NCI-H1417 (cell line): ENCODE results near the gene PERM1.

Experiments used
- DNase-seq, 3 experiments: peaks; one replicate each; lab custom pipeline; 2025; lab: John Stamatoyannopoulos, UW

PERM1 gene

DNA sequence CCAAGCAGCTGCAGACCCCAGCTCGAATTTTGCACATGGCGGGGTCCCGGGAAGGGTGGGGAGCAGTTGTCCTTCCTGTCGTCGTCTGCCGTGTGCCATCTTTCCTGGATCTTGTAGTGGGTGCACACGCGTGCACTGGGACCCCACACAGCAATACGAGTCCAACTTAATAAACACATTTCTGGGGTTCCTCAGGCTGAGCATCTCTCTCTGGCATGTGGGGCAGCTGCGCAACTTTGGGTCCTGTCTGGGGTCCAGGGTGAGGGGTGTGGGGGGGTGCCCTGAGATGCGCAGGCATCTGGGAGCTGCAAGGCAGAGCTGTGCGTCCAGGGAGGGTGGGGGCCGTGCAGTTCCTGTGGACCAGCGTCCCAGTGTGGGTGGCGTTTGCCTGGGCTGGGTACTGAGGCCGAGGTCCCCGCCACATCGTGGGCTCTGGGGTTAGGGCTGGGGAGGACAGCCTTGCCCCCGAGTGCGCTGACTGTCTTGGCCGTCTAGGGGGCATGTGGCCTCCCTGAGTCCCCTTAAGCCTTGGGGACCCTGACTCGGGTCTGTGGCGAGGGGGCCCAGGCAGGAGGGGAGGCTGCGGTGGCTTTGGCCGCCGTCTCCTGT lies 16.3 kb downstream of the PERM1 start:
- no peak for DNase-seq

DNA sequence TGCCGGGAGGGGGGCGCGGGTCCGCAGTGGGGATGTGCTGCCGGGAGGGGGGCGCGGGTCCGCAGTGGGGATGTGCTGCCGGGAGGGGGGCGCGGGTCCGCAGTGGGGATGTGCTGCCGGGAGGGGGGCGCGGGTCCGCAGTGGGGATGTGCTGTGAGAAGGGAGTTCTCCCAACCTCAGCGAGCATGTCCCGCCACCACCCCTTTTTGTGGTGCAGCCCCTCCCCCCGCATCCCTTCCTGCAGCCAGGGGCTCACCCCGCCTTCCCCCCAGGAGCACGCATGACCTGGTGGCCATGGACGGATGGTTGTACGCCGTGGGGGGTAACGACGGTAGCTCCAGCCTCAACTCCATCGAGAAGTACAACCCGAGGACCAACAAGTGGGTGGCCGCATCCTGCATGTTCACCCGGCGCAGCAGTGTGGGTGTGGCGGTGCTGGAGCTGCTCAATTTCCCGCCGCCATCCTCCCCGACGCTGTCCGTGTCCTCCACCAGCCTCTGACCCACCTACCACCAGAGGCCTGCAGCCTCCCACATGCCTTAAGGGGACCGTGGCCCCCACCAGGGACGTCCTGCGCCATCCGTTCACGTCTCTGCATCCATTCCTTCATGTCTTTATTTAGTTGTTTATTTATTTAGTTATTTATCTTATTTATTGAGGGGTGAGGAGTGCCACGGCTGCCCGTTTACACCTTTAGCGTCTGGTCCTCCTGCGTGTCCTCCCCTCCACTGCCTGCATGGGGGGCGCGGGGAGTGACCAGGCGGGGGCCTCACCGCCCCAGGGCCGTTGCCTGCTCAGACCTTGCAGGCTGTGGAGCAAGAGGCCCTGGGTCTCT lies 17.0 kb downstream of the PERM1 start:
- DNase-seq = no peak

DNA sequence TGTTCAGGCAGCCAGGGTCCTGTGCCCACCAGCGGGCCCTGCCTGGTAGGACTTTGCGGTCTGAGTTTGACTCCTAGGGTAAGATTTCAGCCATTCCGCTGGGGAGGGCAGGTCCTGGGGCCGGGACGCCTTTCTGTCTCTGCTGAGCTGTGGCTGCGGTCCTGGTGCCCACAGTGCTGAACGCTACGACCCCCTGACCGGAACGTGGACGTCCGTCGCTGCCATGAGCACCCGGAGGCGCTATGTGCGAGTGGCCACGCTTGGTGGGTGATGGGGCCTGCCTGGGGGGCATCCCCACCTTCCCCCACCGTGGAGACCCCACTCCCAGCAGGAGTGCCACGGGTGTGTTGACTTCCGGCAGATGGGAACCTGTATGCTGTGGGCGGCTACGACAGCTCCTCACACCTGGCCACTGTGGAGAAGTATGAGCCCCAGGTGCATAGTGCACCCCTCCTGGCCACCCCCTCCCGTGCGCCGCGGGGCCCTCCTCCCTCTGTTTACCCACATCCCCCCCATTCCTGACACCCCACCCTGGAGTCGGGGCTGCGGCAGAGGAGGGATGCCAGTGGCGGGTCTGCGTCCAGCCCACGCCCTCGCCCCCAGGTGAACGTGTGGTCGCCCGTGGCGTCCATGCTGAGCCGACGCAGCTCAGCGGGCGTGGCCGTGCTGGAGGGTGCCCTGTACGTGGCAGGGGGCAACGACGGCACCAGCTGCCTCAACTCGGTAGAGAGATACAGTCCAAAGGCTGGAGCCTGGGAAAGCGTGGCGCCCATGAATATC lies 18.0 kb downstream of the PERM1 start:
- DNase-seq = no peak

DNA sequence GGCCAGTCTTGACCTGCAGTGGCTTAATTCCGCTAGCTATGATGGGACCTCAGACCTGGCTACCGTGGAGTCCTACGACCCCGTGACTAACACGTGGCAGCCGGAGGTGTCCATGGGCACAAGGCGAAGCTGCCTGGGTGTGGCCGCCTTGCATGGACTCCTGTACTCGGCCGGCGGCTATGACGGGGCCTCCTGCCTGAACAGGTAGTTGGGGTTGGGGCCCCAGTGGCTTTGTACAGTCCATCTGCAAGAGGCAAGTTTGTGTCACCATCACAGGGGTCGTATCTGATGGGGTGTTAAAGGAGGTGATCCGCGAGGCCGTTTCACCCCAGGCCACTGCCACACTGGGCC lies 18.6 kb downstream of the PERM1 start:
- DNase-seq = no peak

DNA sequence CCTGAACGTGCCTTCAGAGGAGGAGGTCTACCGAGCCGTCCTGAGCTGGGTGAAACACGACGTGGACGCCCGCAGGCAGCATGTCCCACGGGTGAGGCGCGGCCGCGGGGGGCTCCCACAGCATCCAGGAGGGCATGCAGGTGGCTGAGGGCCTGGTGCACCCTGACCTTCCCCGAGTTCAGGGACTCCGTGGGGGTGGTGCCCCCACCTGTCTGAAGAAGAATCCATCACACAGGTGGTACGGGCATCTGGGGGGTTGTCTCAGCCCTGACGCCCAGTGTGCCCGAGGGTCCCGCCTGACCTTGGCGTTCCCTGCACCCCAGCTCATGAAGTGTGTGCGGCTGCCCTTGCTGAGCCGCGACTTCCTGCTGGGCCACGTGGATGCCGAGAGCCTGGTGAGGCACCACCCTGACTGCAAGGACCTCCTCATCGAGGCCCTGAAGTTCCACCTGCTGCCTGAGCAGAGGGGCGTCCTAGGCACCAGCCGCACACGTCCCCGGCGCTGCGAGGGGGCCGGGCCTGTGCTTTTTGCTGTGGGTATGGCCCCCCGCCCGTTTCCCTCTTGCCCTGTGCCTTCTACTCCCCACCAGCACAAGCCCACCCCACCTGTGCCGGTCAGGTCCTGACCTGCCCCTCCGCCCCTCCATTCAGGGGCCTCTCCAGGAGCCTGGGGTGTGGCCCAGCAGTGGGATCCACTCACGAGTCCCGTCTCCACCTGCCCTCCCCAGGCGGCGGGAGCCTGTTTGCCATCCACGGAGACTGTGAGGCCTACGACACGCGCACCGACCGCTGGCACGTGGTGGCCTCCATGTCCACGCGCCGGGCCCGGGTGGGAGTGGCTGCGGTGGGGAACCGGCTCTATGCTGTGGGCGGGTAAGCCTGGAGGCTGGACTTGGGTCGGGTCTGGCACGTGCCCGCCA lies 19.3 kb downstream of the PERM1 start:
- no peak for DNase-seq

DNA sequence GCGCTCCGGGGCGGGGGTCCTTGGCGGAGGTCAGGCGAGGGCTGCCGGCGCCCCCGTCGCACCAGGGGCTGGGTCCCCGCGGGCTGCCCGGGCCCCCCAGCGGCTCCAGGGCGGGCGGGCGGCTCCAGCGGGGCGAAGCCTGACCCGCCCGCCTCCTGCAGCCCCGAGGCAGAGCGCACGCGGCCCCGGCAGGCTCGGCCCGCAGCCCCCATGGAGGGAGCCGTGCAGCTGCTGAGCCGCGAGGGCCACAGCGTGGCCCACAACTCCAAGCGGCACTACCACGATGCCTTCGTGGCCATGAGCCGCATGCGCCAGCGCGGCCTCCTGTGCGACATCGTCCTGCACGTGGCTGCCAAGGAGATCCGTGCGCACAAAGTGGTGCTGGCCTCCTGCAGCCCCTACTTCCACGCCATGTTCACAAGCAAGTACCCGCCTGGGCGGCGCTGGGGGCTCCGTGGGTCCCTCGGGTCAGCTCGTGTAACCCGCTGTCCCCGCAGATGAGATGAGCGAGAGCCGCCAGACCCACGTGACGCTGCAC lies 20.7 kb downstream of the PERM1 start:
- peak in 1 of 3 experiments; percentile 29 for DNase-seq

DNA sequence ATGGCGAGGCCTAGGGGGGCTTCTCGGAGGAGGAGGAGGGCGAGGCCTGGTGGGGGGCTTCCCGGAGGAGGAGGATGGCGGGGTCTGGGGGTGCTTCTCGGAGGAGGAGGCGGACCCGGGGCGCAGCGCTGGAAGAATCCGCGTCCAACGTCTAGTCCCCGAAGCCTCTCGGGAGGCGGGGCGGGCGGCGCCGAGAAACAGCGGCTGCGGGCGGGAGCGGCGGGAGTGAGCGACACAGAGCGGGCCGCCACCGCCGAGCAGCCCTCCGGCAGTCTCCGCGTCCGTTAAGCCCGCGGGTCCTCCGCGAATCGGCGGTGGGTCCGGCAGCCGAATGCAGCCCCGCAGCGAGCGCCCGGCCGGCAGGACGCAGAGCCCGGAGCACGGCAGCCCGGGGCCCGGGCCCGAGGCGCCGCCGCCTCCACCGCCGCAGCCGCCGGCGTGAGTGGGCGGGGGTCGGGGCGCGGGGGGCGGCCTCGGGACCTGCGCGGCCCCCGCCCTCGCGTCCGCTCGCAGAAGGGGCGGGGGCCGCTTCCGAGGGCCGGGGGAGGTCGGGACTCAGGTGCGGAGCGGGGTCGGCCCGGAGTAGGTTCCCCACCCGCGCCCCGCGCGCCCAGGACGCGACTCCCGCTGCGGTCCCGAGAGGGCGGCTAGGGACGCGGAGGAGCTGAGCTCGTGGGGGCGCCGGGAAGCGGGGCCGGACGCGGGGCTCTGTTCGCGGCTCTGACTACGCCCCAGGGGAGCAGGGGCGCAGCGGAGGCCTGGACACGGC lies 21.3 kb downstream of the PERM1 start, which contains the start of gene KLHL17:
Gene KLHL17, plus strand, starts transcription at position 222 of the 769 bp plus-strand sequence. Its CDS starts 110 bp downstream, at position 332.
- DNase-seq = peak; percentile 69 to 79 (median 75)

DNA sequence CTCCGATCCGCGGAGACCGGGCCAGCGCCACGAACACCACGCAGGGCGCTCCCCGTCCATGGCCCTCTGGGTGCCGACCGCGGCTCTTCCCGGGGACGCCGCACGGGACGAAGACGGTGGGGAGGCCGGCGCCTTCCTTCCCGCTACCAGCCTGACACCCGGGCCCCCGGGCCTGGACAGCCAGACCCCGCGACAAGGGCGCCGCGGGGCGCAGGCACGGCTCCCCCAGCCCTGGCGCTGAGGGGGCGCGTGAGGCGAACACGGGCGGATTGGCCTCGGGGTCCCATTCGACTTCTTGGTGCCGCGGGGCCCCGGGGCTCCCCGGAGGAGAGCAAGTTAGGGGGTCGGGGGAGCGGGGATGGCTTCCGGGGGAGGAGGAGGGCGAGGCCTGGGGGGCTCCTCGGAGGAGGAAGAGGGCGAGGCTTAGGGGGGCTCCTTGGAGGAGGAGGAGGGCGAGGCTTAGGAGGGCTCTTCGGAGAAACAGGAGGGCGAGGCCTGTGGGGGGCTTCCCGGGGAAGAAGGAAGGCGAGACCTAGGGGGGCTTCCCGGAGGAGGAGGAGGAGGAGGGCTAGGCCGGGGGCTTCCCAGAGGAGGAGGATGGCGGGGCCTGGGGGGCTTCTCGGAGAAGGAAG lies 22.0 kb downstream of the PERM1 start:
- no peak for DNase-seq

DNA sequence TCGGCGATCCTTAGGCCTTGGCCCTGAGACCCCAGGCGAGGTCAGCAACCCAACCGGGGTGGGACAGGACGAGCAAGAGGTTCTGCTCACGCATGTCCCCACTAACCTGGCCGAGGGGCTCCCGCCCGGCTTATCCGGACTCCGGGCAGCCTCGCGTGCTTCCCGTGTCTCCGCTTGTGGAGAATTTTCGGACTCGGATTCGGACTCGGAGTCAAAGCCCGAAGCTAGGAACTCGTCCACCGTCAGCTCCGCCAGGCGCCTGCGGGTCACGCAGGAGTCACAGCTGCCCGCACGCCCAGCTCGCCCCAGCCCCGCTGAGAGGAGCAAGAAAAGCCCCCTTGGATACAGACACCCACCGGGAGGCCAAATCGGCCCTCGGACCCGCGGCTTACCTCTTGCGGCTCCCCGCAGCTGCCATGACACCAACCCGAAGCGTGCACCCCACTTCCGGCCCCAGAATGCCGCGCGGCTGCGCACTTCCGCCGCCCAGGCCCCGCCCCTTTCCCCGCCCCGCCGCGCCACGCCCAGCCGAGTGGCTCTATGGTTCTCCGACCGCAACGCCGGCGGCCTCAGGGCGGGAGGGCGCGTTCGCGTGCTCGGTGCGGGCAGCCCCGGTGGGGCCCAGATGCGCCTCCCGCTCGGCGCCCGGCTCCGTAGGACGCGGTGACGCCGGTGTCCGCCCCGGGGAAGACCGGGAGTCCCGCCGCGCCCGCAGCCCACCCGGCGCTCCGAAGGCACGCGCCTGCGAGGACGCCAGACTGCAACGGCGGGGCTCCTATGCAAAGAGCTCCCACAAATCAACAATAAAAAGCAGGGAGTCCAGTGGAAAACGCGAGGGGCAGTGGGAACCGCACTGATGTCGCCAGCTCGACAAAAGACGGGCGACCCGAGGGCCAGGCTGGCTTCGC lies 22.8 kb downstream of the PERM1 start, which contains the start of gene NOC2L:
Gene NOC2L, minus strand, starts transcription at position 434 of the 908 bp plus-strand sequence. Its CDS starts 16 bp downstream, at position 418.
- DNase-seq = peak; percentile 85 to 96 (median 89)

DNA sequence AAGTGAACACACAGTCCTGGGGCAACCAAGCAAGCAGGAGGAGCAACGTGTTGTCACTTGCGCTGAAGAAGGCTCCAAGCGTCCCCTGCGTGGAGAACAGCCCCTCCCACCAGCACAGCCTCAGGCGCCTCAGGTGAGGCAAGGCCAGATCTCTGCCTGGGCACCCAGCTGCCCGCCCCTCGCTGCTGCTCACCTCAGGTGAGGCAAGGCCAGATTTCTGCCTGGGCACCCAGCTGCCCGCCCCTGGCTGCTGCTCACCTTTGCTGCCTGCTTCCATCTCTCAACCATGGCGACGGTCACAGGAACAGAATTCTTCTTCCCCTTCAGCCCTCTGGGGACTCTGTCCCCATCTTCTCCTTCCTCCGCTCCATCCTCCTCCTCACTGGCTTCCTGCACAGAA lies 25.3 kb downstream of the PERM1 start:
- no peak for DNase-seq

DNA sequence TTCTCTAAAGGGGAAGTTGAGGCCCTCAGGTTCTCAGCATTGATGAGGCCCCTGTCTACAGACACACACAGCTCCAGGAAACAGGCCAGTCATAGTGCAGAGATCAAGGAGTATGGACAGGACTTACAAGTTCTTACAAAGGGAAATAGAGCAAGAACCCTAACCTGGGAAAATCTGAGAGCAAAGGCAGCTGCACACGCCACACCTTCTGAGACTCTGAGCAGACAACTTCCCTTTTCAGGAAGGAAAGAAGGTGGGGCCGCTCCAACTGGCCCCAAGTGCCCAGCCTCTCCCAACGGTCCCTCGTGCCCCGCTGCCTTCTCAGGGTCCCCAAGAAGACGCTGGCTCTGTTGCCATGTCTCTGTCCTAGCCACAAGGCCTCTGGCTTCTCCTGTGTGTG lies 26.4 kb downstream of the PERM1 start:
- no peak for DNase-seq

DNA sequence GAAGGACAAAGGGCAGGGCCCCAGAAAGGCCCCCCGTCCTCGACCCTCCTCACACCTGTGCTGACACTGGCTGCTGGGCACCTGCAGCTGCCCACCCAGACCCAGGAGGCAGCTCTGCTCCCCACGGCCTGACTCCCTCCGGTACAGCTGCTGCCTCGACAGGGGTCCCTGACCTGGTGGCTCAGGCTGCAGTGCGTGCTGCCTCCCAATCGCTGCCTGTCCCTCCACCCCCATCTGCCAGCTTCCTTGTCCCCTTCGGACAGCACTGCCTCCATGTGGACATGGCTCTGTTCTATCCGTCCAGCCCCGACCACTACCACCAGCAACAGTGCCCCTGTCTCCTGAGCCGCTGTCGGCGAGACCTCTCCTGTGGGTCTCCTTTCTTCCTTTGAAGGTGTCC lies 27.0 kb downstream of the PERM1 start:
- no peak for DNase-seq

DNA sequence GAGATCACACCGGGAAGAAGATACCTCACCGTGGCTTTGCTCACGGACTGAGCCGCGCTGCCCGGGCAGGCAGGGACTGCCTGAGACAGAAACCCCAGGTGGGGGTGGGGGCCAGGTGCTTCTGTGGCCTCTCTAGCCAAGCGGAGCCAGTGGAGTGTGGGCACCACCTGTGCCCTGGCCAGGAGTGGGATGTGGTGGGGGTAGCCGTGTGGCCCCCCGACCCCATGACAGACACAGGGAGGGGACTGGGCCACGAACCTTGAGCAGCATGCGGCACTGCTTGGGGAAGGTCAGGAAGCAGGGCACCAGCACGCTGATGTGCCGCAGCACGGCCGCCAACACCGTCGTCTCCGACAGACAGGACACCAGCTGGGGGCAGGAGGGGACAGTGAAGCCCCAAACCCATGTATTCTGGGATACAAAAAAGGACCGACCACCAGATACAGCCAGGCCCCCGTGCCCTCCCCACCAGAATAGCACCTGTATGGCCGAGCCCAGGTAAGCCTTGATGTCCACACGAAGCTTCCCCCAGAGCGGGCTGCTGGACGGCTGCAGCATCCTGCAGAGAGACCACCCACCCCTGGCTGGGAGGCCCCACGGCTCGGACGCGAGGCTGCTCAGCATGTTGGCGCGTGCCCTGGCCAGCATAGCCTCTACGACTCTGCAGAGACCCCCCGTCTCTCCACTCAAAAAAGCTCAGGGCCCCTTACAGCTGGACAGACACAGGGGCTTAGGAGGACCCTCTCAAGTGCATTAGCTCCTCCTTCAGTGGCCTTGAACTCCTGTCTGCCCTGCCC lies 28.2 kb downstream of the PERM1 start:
- DNase-seq = no peak

DNA sequence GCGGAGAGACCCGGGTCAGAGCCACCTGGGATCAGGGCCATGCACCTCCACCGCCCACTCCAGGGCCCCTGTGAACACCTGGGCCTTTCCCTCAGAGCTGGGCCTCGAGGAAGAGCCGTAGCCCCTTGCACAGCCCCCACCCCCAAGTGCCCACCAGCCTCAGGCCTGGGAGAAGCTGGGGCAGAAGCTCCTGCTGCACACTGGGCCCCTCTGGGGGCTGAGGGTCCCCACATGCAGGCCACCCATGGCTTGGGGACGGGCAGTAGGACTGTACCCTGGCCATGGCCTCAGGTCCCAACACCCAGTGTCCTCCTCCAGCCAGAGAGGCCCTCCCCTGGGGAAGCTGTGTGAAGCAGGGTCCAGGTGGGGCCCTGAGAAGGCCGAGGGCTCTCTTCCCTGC lies 29.3 kb downstream of the PERM1 start:
- no peak for DNase-seq

DNA sequence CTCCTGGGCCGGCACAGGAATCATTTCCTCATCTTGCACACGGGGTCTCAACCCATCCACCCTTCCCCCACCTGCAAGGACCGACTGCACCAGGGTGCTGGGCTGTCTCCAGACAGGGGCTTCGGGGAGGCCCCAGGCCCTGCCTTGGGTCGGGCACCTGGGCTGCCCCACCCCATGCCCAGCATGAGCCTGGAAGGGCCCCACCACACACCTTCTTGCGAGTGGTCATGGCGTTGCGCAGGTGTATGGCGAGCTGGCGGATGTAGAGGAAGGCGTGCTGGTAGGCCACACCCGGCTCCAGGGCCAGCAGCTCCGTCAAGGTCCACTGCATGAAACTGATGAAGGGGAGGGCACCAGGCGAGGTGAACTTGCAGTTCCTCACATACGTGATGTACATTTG lies 29.7 kb downstream of the PERM1 start:
- no peak for DNase-seq

DNA sequence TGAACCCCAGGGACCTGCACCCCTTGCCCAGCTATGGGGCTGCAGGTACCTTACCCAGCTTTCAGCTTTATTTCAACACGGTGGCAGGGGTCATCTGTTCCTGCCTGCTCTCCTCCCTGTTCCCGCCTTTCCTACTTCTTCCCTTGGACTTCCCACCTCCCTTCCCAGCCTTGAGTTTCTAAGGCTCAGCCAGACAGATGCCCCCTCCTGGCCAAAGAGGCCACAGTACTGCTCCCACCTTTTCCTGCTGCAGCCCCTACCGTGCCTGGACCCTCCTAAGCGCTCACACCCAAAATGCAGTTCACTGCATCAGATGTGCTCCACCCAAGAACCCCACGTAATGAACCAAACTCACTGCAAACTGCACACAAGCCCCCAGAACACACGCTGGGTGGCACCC lies 30.5 kb downstream of the PERM1 start:
- DNase-seq = peak in 1 of 3 experiments; percentile 7

DNA sequence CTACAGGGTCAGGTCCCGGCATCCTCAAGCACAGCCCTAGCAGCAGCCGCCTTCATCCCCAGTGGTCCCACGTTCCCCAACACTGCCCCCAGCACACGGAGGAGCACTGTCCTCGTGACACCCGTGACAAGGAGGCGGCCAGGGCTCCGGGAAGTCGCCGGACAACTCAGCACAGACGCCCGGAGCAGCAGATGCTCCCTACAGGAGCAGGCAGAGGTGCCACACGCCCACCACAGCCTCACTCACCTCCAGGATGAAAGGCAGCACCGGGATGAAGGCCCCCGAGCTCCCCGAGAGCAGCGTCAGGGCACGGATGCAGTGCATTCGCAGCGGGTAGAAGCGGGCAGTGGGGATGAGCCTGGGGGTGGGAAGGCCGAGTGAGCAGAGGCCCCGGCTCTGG lies 31.0 kb downstream of the PERM1 start:
- DNase-seq = no peak

DNA sequence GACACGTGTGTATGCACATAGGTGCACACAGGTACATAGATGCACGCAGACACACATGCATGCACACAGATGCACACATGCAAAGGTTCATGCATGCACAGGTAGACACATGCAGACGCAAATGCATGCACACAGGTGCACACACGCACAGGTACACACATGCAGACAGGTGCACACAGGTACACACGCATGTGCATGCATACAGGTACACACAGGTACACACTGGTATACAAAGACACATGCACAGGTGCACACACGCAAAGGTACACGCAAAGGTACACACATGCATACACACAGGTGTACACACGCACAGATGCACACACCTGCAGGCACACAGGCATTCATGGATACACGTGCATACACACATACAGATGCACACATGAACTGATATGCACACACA lies 31.6 kb downstream of the PERM1 start:
- DNase-seq = no peak
